Glomerular visceral epithelial cell (primary cell): ENCODE results near the gene NHSL1.

Experiments used
- DNase-seq: peaks from one replicate; pipeline ENCODE4 v3.0.0-alpha.2; 2016; ENCODE audit errors: extremely low spot score

Gene NHSL1

GRCh38 chr6:138522611-138523010 lies 23.3 kb upstream of the NHSL1 start:
- DNase-seq, result no peak

- DNase-seq, result no peak
Measured at GRCh38 chr6:138521790-138522189, 22.5 kb upstream of the NHSL1 start.

- peak; percentile 36 for DNase-seq
Measured at GRCh38 chr6:138520463-138520862, 21.2 kb upstream of the NHSL1 start.

- no peak for DNase-seq
Measured at GRCh38 chr6:138518054-138518453, 18.8 kb upstream of the NHSL1 start.

GRCh38 chr6:138517635-138518034 lies 18.3 kb upstream of the NHSL1 start:
- peak; percentile 47 for DNase-seq

GRCh38 chr6:138515657-138516248 lies 16.5 kb upstream of the NHSL1 start:
- DNase-seq, result no peak

- DNase-seq, result no peak
Measured at GRCh38 chr6:138514860-138515540, 15.7 kb upstream of the NHSL1 start.

GRCh38 chr6:138512609-138513008 lies 13.3 kb upstream of the NHSL1 start:
- no peak for DNase-seq

- DNase-seq, result no peak
Measured at GRCh38 chr6:138510093-138510492, 10.8 kb upstream of the NHSL1 start.

GRCh38 chr6:138509371-138509770 lies 10.1 kb upstream of the NHSL1 start:
- peak; percentile 53 for DNase-seq

GRCh38 chr6:138508676-138508988 lies 9.3 kb upstream of the NHSL1 start:
- DNase-seq, result no peak

GRCh38 chr6:138507977-138508675 lies 8.8 kb upstream of the NHSL1 start:
- DNase-seq, result no peak

GRCh38 chr6:138504764-138505689 lies 5.7 kb upstream of the NHSL1 start:
- no peak for DNase-seq

GRCh38 chr6:138503881-138504680 lies 4.8 kb upstream of the NHSL1 start:
- DNase-seq, result no peak

- no peak for DNase-seq
Measured at GRCh38 chr6:138502546-138502945, 3.3 kb upstream of the NHSL1 start.

- DNase-seq, result no peak
Measured at GRCh38 chr6:138500867-138501446, 1.7 kb upstream of the NHSL1 start.

- peak; percentile 25 for DNase-seq
Measured at GRCh38 chr6:138500045-138500665, 861 bp upstream of the NHSL1 start.

GRCh38 chr6:138498629-138499302 lies 528 bp downstream of the NHSL1 start:
- DNase-seq, result peak; percentile 23

- DNase-seq, result no peak
Measured at GRCh38 chr6:138497286-138497685, 2.0 kb downstream of the NHSL1 start.

- no peak for DNase-seq
Measured at GRCh38 chr6:138494312-138494711, 5.0 kb downstream of the NHSL1 start.
